ENCODE results near the gene DOCK3.

Gene DOCK3

GRCh38 chr3:50698269-50698668 is 23.5 kb downstream of the DOCK3 start:
- Histone ChIP-seq H3K9me3 (ENCODE audit: control insufficient read depth in 5 of 5, low read length in 5 of 5) (peaks cover 0 to 7% (median 4%) of the 10 kb centered on the region in 5 donors), H3K9ac (ENCODE audit: low read length in 5 of 5) (no peak overlapping the region), H3K27ac (ENCODE audit: low read depth, low read length) (no peak overlapping the region), H3K4me1 (ENCODE audit: control insufficient read depth in 5 of 5, insufficient read depth in 5 of 5, low read length in 5 of 5) (no peaks in the 10 kb centered on the region), H3K36me3 (ENCODE audit: control insufficient read depth in 5 of 5, insufficient read depth in 5 of 5, low read length in 5 of 5) (no peaks in the 10 kb centered on the region), H3K4me3 (ENCODE audit: low read depth in 1 of 5, low read length in 5 of 5) (no peak overlapping the region), H3K27me3 (ENCODE audit: control insufficient read depth in 5 of 5, insufficient read depth in 4 of 5, low read length in 5 of 5) (no peaks in the 10 kb centered on the region)

GRCh38 chr3:50708620-50709019 is 33.9 kb downstream of the DOCK3 start:
- Histone ChIP-seq H3K4me3 (ENCODE audit: low read depth in 1 of 5, low read length in 5 of 5) (no peak overlapping the region), H3K36me3 (ENCODE audit: control insufficient read depth in 5 of 5, insufficient read depth in 5 of 5, low read length in 5 of 5) (no peaks in the 10 kb centered on the region), H3K9ac (ENCODE audit: low read length in 5 of 5) (no peak overlapping the region), H3K27me3 (ENCODE audit: control insufficient read depth in 5 of 5, insufficient read depth in 4 of 5, low read length in 5 of 5) (no peaks in the 10 kb centered on the region), H3K27ac (ENCODE audit: low read depth, low read length) (no peak overlapping the region), H3K9me3 (ENCODE audit: control insufficient read depth in 5 of 5, low read length in 5 of 5) (no peaks in the 10 kb centered on the region), H3K4me1 (ENCODE audit: control insufficient read depth in 5 of 5, insufficient read depth in 5 of 5, low read length in 5 of 5) (no peaks in the 10 kb centered on the region)

- Histone ChIP-seq H3K27me3 (ENCODE audit: control insufficient read depth in 5 of 5, insufficient read depth in 4 of 5, low read length in 5 of 5) (no peaks in the 10 kb centered on the region), H3K36me3 (ENCODE audit: control insufficient read depth in 5 of 5, insufficient read depth in 5 of 5, low read length in 5 of 5) (no peaks in the 10 kb centered on the region), H3K9me3 (ENCODE audit: control insufficient read depth in 5 of 5, low read length in 5 of 5) (no peaks in the 10 kb centered on the region), H3K9ac (ENCODE audit: low read length in 5 of 5) (no peak overlapping the region), H3K4me1 (ENCODE audit: control insufficient read depth in 5 of 5, insufficient read depth in 5 of 5, low read length in 5 of 5) (peaks cover 0 to 5% (median 0%) of the 10 kb centered on the region in 5 donors), H3K4me3 (ENCODE audit: low read depth in 1 of 5, low read length in 5 of 5) (no peak overlapping the region), H3K27ac (ENCODE audit: low read depth, low read length) (no peak overlapping the region)
These were observed 40.2 kb downstream of the DOCK3 start for GRCh38 chr3:50714946-50715345.

GRCh38 chr3:50724831-50725230 is 50.1 kb downstream of the DOCK3 start:
- Histone ChIP-seq H3K4me3 (ENCODE audit: low read depth in 1 of 5, low read length in 5 of 5) (no peak overlapping the region), H3K4me1 (ENCODE audit: control insufficient read depth in 5 of 5, insufficient read depth in 5 of 5, low read length in 5 of 5) (no peaks in the 10 kb centered on the region), H3K9ac (ENCODE audit: low read length in 5 of 5) (no peak overlapping the region), H3K9me3 (ENCODE audit: control insufficient read depth in 5 of 5, low read length in 5 of 5) (no peaks in the 10 kb centered on the region), H3K27me3 (ENCODE audit: control insufficient read depth in 5 of 5, insufficient read depth in 4 of 5, low read length in 5 of 5) (no peaks in the 10 kb centered on the region), H3K36me3 (ENCODE audit: control insufficient read depth in 5 of 5, insufficient read depth in 5 of 5, low read length in 5 of 5) (no peaks in the 10 kb centered on the region), H3K27ac (ENCODE audit: low read depth, low read length) (no peak overlapping the region)

- H3K4me1 ChIP-seq (ENCODE audit: control insufficient read depth in 5 of 5, insufficient read depth in 5 of 5, low read length in 5 of 5): no peaks in the 10 kb centered on the region
These were observed 60.3 kb downstream of the DOCK3 start for GRCh38 chr3:50734985-50735384.

GRCh38 chr3:50737193-50737905 is 62.6 kb downstream of the DOCK3 start:
- no peaks in the 10 kb centered on the region for H3K4me1 ChIP-seq (ENCODE audit: control insufficient read depth in 5 of 5, insufficient read depth in 5 of 5, low read length in 5 of 5)

More at GRCh38 chr3:50734985-50735384, 60.3 kb downstream of the DOCK3 start:
- Histone ChIP-seq H3K9me3 (ENCODE audit: control insufficient read depth in 5 of 5, low read length in 5 of 5) (peaks cover 0 to 14% (median 5%) of the 10 kb centered on the region in 5 donors), H3K4me3 (ENCODE audit: low read depth in 1 of 5, low read length in 5 of 5) (no peak overlapping the region), H3K9ac (ENCODE audit: low read length in 5 of 5) (no peak overlapping the region), H3K27ac (ENCODE audit: low read depth, low read length) (no peak overlapping the region), H3K27me3 (ENCODE audit: control insufficient read depth in 5 of 5, insufficient read depth in 4 of 5, low read length in 5 of 5) (no peaks in the 10 kb centered on the region), H3K36me3 (ENCODE audit: control insufficient read depth in 5 of 5, insufficient read depth in 5 of 5, low read length in 5 of 5) (no peaks in the 10 kb centered on the region)

GRCh38 chr3:50737906-50738598 is 63.3 kb downstream of the DOCK3 start:
- Histone ChIP-seq H3K4me3 (ENCODE audit: low read depth in 1 of 5, low read length in 5 of 5) (no peak overlapping the region), H3K27me3 (ENCODE audit: control insufficient read depth in 5 of 5, insufficient read depth in 4 of 5, low read length in 5 of 5) (no peaks in the 10 kb centered on the region), H3K27ac (ENCODE audit: low read depth, low read length) (no peak overlapping the region), H3K9ac (ENCODE audit: low read length in 5 of 5) (no peak overlapping the region), H3K9me3 (ENCODE audit: control insufficient read depth in 5 of 5, low read length in 5 of 5) (peaks cover 0 to 14% (median 5%) of the 10 kb centered on the region in 5 donors), H3K36me3 (ENCODE audit: control insufficient read depth in 5 of 5, insufficient read depth in 5 of 5, low read length in 5 of 5) (no peaks in the 10 kb centered on the region), H3K4me1 (ENCODE audit: control insufficient read depth in 5 of 5, insufficient read depth in 5 of 5, low read length in 5 of 5) (no peaks in the 10 kb centered on the region)

More at GRCh38 chr3:50737193-50737905, 62.6 kb downstream of the DOCK3 start:
- H3K27ac ChIP-seq (ENCODE audit: low read depth, low read length): no peak overlapping the region
- H3K27me3 ChIP-seq (ENCODE audit: control insufficient read depth in 5 of 5, insufficient read depth in 4 of 5, low read length in 5 of 5): no peaks in the 10 kb centered on the region
- no peaks in the 10 kb centered on the region for H3K36me3 ChIP-seq (ENCODE audit: control insufficient read depth in 5 of 5, insufficient read depth in 5 of 5, low read length in 5 of 5)
- peaks cover 0 to 14% (median 5%) of the 10 kb centered on the region in 5 donors for H3K9me3 ChIP-seq (ENCODE audit: control insufficient read depth in 5 of 5, low read length in 5 of 5)
- H3K4me3 ChIP-seq (ENCODE audit: low read depth in 1 of 5, low read length in 5 of 5): no peak overlapping the region
- H3K9ac ChIP-seq (ENCODE audit: low read length in 5 of 5): no peak overlapping the region

GRCh38 chr3:50743643-50744042 is 68.9 kb downstream of the DOCK3 start:
- Histone ChIP-seq H3K36me3 (ENCODE audit: control insufficient read depth in 5 of 5, insufficient read depth in 5 of 5, low read length in 5 of 5) (no peaks in the 10 kb centered on the region), H3K4me3 (ENCODE audit: low read depth in 1 of 5, low read length in 5 of 5) (no peak overlapping the region), H3K9ac (ENCODE audit: low read length in 5 of 5) (no peak overlapping the region), H3K27ac (ENCODE audit: low read depth, low read length) (no peak overlapping the region), H3K27me3 (ENCODE audit: control insufficient read depth in 5 of 5, insufficient read depth in 4 of 5, low read length in 5 of 5) (no peaks in the 10 kb centered on the region), H3K4me1 (ENCODE audit: control insufficient read depth in 5 of 5, insufficient read depth in 5 of 5, low read length in 5 of 5) (no peaks in the 10 kb centered on the region), H3K9me3 (ENCODE audit: control insufficient read depth in 5 of 5, low read length in 5 of 5) (no peaks in the 10 kb centered on the region)

GRCh38 chr3:50749822-50750221 is 75.1 kb downstream of the DOCK3 start:
- no peaks in the 10 kb centered on the region for H3K4me1 ChIP-seq (ENCODE audit: control insufficient read depth in 5 of 5, insufficient read depth in 5 of 5, low read length in 5 of 5)
- no peaks in the 10 kb centered on the region for H3K36me3 ChIP-seq (ENCODE audit: control insufficient read depth in 5 of 5, insufficient read depth in 5 of 5, low read length in 5 of 5)
- H3K9me3 ChIP-seq (ENCODE audit: control insufficient read depth in 5 of 5, low read length in 5 of 5): peaks cover 0 to 4% (median 2%) of the 10 kb centered on the region in 5 donors
- no peak overlapping the region for H3K4me3 ChIP-seq (ENCODE audit: low read depth in 1 of 5, low read length in 5 of 5)
- no peaks in the 10 kb centered on the region for H3K27me3 ChIP-seq (ENCODE audit: control insufficient read depth in 5 of 5, insufficient read depth in 4 of 5, low read length in 5 of 5)
- no peak overlapping the region for H3K9ac ChIP-seq (ENCODE audit: low read length in 5 of 5)
- no peak overlapping the region for H3K27ac ChIP-seq (ENCODE audit: low read depth, low read length)

GRCh38 chr3:50759015-50759414 is 84.3 kb downstream of the DOCK3 start:
- Histone ChIP-seq H3K27me3 (ENCODE audit: control insufficient read depth in 5 of 5, insufficient read depth in 4 of 5, low read length in 5 of 5) (no peaks in the 10 kb centered on the region), H3K9me3 (ENCODE audit: control insufficient read depth in 5 of 5, low read length in 5 of 5) (peaks cover 0 to 12% (median 9%) of the 10 kb centered on the region in 5 donors), H3K27ac (ENCODE audit: low read depth, low read length) (no peak overlapping the region), H3K4me1 (ENCODE audit: control insufficient read depth in 5 of 5, insufficient read depth in 5 of 5, low read length in 5 of 5) (no peaks in the 10 kb centered on the region), H3K36me3 (ENCODE audit: control insufficient read depth in 5 of 5, insufficient read depth in 5 of 5, low read length in 5 of 5) (no peaks in the 10 kb centered on the region), H3K4me3 (ENCODE audit: low read depth in 1 of 5, low read length in 5 of 5) (no peak overlapping the region), H3K9ac (ENCODE audit: low read length in 5 of 5) (no peak overlapping the region)

All from subcutaneous abdominal adipose tissue (tissue), 5 donors.